ENCODE results near the gene IPO4. TPM values are rescaled to one million over a fixed set of nuclear protein-coding genes. Genes with fewer than 3 reads are reported as not detected.

The IPO4 gene
- total RNA-seq, 1 experiment from 2014 or later, result 102 TPM

DNA sequence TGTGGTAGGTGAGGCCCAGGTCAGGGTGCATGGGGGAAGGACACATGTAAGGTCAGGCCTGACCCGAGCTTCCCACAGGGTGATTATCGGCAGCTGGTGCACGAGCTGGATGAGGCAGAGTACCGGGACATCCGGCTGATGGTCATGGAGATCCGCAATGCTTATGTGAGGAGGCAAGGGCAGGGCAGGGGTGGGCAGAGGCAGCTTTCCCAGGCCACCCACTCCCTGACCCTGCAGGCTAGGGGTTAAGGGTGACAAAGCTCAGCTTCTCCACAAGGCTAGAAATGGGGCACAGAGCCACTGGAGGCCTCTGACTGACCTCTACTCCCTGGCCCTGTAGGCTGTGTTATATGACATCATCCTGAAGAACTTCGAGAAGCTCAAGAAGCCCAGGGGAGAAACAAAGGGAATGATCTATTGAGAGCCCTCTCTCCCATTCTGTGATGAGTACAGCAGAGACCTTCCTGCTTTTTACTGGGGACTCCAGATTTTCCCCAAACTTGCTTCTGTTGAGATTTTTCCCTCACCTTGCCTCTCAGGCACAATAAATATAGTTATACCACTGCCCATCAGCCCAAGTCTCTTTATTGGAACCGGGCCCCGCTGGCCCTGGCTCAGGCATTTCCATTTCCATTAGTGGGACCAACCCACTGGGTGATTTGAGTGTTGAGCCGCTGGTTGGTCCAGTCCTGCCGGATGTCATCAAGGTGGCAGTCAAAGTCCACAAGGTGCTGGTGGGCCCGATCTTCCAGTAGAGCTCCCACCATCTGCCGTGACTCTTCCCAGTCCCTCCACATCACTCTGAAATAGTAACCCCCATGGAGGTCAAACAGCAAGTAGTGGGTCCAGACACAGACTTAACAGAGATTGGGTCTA lies 50.0 kb downstream of the IPO4 start:
- Histone ChIP-seq H3K27ac (ENCODE audit: low read depth, low read length) (peak overlapping the region; percentile 96; the same call in 1 of the 2 replicates), H3K79me2 (ENCODE audit: insufficient read depth, low read length) (peaks cover 41% of the 10 kb centered on the region), H3K9ac (ENCODE audit: low read length) (no peak overlapping the region), H3K9me2 (ENCODE audit: insufficient read depth) (no peaks in the 10 kb centered on the region), H3K36me3 (ENCODE audit: control insufficient read depth in 1 of 2, insufficient read depth in 2 of 2, low read length in 2 of 2) (peaks cover 16 to 21% of the 10 kb centered on the region in 2 experiments), H2AFZ (ENCODE audit: low read depth, low read length, poor library complexity, severe bottlenecking) (no peak overlapping the region), H3K4me2 (ENCODE audit: low read length) (no peak overlapping the region), H3K4me3 (replicated peaks in 1 of 2; ENCODE audit: low read depth in 1 of 2, low read length in 2 of 2) (no peak overlapping the region), H3K27me3 (ENCODE audit: insufficient read depth, low read length) (no peaks in the 10 kb centered on the region), H4K20me1 (ENCODE audit: insufficient read depth) (no peaks in the 10 kb centered on the region), H3K4me1 (ENCODE audit: control insufficient read depth in 1 of 2, insufficient read depth in 2 of 2, low read length in 2 of 2) (peaks cover 26 to 48% of the 10 kb centered on the region in 2 experiments), H3K9me3 (ENCODE audit: control insufficient read depth in 1 of 2, insufficient read depth in 1 of 2, low read depth in 1 of 2, low read length in 2 of 2) (no peaks in the 10 kb centered on the region)
- BruUV-seq (replicated peaks), result TSS peak; percentile 34
- ATAC-seq, result no peak
- ChIA-PET POLR2A (interaction anchor here (1.3 to 2.9 kb wide), 4 partner anchors 8 to 30 kb away, joined by 4 to 36 read pairs (median 6); partner anchors contain the start of genes DCAF11, IRF9, NRL and PSME2), RAD21 (ENCODE audit: low non-redundant PET in 1 of 2, low total read pairs in 2 of 2, uncharacterized antibody in 2 of 2, unreplicated experiment in 2 of 2) (interaction anchor here in 1 of 2 experiments (0.5 kb wide), 1 partner anchor 23 kb away, joined by 4 read pairs; no protein-coding TSS in a partner anchor), CTCF (interaction anchor here (0.6 to 2.0 kb wide), 2 partner anchors 30 to 80 kb away, joined by 3 to 7 read pairs; no protein-coding TSS in a partner anchor)
- TF ChIP-seq ZNF274 (IDR thresholded peaks at IDR 0.05; ENCODE audit: low read depth, low read length) (no peak), ELF1 (IDR thresholded peaks at IDR 0.05; ENCODE audit: borderline replicate concordance, low read depth) (no peak)
- no peak for DNase-seq (ENCODE audit: low read depth, low spot score)
- intact Hi-C loops (cut with micrococcal nuclease), result no loop called here

DNA sequence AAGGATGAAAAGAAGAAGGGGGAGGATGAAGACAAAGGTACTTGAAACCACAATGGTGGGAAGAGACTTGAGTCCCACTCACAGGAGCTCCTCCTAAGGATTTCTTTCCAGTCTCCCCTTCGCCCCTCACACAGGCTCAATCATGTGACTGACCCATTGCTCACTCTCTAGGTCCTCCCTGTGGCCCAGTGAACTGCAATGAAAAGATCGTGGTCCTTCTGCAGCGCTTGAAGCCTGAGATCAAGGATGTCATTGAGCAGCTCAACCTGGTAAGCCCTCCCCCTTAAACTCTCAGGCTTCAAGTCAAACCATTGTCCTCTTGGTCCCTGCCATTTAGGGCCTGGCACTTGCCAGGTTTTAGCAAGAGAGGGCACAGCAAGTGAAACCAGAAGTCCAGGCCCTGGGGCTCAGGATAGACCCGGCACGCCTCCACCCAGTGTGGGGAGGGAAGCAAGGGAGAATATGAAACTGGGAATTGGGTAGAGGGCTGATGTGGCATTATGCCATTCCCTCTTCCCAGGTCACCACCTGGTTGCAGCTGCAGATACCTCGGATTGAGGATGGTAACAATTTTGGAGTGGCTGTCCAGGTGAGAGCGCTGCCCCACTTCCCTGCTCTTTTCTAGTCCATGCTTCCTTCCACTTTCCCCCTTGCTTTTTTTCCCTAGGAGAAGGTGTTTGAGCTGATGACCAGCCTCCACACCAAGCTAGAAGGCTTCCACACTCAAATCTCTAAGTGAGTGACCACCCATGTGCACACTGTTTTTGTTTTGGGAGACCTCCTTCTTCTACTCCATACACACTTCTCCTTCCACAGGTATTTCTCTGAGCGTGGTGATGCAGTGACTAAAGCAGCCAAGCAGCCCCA lies 50.9 kb downstream of the IPO4 start:
- H3K9ac ChIP-seq (ENCODE audit: low read length), result no peak overlapping the region
- no peaks in the 10 kb centered on the region for H4K20me1 ChIP-seq (ENCODE audit: insufficient read depth)
- ChIA-PET RAD21 (ENCODE audit: low non-redundant PET in 1 of 2, low total read pairs in 2 of 2, uncharacterized antibody in 2 of 2, unreplicated experiment in 2 of 2) (interaction anchor here in 1 of 2 experiments (0.5 kb wide), 1 partner anchor 22 kb away, joined by 4 read pairs; no protein-coding TSS in a partner anchor), CTCF (interaction anchor here (0.7 to 1.0 kb wide), 2 partner anchors 23 to 24 kb away, joined by 3 to 4 read pairs; partner anchors contain the start of gene IRF9), POLR2A (interaction anchor here (0.7 to 2.2 kb wide), 4 partner anchors 9 to 44 kb away, joined by 4 to 11 read pairs (median 6); partner anchors contain the start of genes DCAF11, NRL, PCK2 and PSME2)
- no peaks in the 10 kb centered on the region for H3K27me3 ChIP-seq (ENCODE audit: insufficient read depth, low read length)
- ATAC-seq, result no peak
- no peaks in the 10 kb centered on the region for H3K9me3 ChIP-seq (ENCODE audit: control insufficient read depth in 1 of 2, insufficient read depth in 1 of 2, low read depth in 1 of 2, low read length in 2 of 2)
- peaks cover 26 to 46% of the 10 kb centered on the region in 2 experiments for H3K4me1 ChIP-seq (ENCODE audit: control insufficient read depth in 1 of 2, insufficient read depth in 2 of 2, low read length in 2 of 2)
- intact Hi-C loops (cut with micrococcal nuclease), result no loop called here
- H3K4me2 ChIP-seq (ENCODE audit: low read length), result peak overlapping the region; percentile 85; the same call in 1 of the 2 replicates
- no peak overlapping the region for H2AFZ ChIP-seq (ENCODE audit: low read depth, low read length, poor library complexity, severe bottlenecking)
- H3K9me2 ChIP-seq (ENCODE audit: insufficient read depth), result no peaks in the 10 kb centered on the region
- TF ChIP-seq, protein P1, sequence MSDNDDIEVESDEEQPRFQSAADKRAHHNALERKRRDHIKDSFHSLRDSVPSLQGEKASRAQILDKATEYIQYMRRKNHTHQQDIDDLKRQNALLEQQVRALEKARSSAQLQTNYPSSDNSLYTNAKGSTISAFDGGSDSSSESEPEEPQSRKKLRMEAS (IDR thresholded peaks at IDR 0.05), result no peak
- TF ChIP-seq, protein P2, sequence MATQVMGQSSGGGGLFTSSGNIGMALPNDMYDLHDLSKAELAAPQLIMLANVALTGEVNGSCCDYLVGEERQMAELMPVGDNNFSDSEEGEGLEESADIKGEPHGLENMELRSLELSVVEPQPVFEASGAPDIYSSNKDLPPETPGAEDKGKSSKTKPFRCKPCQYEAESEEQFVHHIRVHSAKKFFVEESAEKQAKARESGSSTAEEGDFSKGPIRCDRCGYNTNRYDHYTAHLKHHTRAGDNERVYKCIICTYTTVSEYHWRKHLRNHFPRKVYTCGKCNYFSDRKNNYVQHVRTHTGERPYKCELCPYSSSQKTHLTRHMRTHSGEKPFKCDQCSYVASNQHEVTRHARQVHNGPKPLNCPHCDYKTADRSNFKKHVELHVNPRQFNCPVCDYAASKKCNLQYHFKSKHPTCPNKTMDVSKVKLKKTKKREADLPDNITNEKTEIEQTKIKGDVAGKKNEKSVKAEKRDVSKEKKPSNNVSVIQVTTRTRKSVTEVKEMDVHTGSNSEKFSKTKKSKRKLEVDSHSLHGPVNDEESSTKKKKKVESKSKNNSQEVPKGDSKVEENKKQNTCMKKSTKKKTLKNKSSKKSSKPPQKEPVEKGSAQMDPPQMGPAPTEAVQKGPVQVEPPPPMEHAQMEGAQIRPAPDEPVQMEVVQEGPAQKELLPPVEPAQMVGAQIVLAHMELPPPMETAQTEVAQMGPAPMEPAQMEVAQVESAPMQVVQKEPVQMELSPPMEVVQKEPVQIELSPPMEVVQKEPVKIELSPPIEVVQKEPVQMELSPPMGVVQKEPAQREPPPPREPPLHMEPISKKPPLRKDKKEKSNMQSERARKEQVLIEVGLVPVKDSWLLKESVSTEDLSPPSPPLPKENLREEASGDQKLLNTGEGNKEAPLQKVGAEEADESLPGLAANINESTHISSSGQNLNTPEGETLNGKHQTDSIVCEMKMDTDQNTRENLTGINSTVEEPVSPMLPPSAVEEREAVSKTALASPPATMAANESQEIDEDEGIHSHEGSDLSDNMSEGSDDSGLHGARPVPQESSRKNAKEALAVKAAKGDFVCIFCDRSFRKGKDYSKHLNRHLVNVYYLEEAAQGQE (IDR thresholded peaks at IDR 0.05; ENCODE audit: low read depth), result no peak
- TF ChIP-seq SP1 (IDR thresholded peaks at IDR 0.05; ENCODE audit: low read depth) (no peak), ZFX (IDR thresholded peaks at IDR 0.05) (no peak), CBX3 (IDR thresholded peaks at IDR 0.05; ENCODE audit: low read depth) (no peak), POLR2A (IDR thresholded peaks at IDR 0.05; ENCODE audit: borderline replicate concordance, extremely low read depth, insufficient read depth, insufficient read length) (peak; percentile 34), POLR2AphosphoS5 (IDR thresholded peaks at IDR 0.05; ENCODE audit: low read depth, low read length) (peak; percentile 32), ZNF274 (IDR thresholded peaks at IDR 0.05; ENCODE audit: low read depth, low read length) (no peak), RAD21 (IDR thresholded peaks at IDR 0.05; ENCODE audit: low read depth) (no peak)
- no TSS peak for BruUV-seq (replicated peaks)
- peak overlapping the region; percentile 96; the same call in 1 of the 2 replicates for H3K27ac ChIP-seq (ENCODE audit: low read depth, low read length)
- peaks cover 16 to 21% of the 10 kb centered on the region in 2 experiments for H3K36me3 ChIP-seq (ENCODE audit: control insufficient read depth in 1 of 2, insufficient read depth in 2 of 2, low read length in 2 of 2)
- no peak overlapping the region for H3K4me3 ChIP-seq (replicated peaks in 1 of 2; ENCODE audit: low read depth in 1 of 2, low read length in 2 of 2)
- H3K79me2 ChIP-seq (ENCODE audit: insufficient read depth, low read length), result peaks cover 41% of the 10 kb centered on the region
- no peak for DNase-seq (ENCODE audit: low read depth, low spot score)
